ENCODE data around the gene KIDINS220. TPM values are rescaled to one million over a fixed set of nuclear protein-coding genes. Genes with fewer than 3 reads are reported as not detected.

KIDINS220 gene
- total and polyA plus RNA-seq, 9 of the 15 experiments (the other 6 are each of a cell fraction or from before 2014, with no cell fraction given) = 15.2 to 48.0 (median 34.4) TPM

DNA sequence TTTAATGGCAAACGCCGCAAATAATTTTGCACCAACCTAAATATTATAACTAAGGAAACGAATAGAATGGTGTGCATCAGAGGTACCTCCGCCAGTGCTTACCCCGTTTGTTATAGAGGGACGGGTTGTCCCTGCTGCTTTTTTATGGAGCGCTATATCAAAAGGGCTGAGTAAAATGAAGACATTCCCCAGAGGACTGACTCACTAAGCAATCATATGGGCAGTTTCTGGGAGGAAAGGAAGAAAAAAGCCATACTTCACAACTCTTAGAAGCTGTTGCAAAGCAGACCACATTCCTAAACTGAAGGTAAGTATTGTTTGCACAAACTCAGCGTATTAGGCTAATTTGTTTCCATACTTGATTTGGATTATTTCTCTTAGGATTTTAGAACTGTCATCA is 142.7 kb downstream of the KIDINS220 start:
- no TSS peak for BruUV-seq (replicated peaks)
- TF ChIP-seq FOS (IDR thresholded peaks at IDR 0.05; ENCODE audit: extremely low read depth, insufficient read length) (no peak), CEBPG (CRISPR knock-in tag; IDR thresholded peaks at IDR 0.05) (no peak), CEBPG (tag; conservative IDR thresholded peaks at IDR 0.05 in 1 of 2, IDR thresholded peaks at IDR 0.05 in 1 of 2) (no peak), SAFB (IDR thresholded peaks at IDR 0.05; ENCODE audit: borderline replicate concordance, low read depth, low read length) (no peak), ZNF253 (CRISPR knock-in tag; conservative IDR thresholded peaks at IDR 0.05) (no peak), TEAD2 (tag; IDR thresholded peaks at IDR 0.05) (no peak), ZZZ3 (IDR thresholded peaks at IDR 0.05) (no peak), HNRNPL (IDR thresholded peaks at IDR 0.05; ENCODE audit: low read depth, low read length) (no peak)
- TF ChIP-seq, protein P1, sequence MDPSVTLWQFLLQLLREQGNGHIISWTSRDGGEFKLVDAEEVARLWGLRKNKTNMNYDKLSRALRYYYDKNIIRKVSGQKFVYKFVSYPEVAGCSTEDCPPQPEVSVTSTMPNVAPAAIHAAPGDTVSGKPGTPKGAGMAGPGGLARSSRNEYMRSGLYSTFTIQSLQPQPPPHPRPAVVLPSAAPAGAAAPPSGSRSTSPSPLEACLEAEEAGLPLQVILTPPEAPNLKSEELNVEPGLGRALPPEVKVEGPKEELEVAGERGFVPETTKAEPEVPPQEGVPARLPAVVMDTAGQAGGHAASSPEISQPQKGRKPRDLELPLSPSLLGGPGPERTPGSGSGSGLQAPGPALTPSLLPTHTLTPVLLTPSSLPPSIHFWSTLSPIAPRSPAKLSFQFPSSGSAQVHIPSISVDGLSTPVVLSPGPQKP (CRISPR knock-in tag; IDR thresholded peaks at IDR 0.05) = no peak
- TF ChIP-seq, protein P2, sequence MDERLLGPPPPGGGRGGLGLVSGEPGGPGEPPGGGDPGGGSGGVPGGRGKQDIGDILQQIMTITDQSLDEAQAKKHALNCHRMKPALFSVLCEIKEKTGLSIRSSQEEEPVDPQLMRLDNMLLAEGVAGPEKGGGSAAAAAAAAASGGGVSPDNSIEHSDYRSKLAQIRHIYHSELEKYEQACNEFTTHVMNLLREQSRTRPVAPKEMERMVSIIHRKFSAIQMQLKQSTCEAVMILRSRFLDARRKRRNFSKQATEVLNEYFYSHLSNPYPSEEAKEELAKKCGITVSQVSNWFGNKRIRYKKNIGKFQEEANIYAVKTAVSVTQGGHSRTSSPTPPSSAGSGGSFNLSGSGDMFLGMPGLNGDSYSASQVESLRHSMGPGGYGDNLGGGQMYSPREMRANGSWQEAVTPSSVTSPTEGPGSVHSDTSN (CRISPR knock-in tag; IDR thresholded peaks at IDR 0.05; ENCODE audit: low read depth) = no peak
- TF ChIP-seq, protein P2 (tag; conservative IDR thresholded peaks at IDR 0.05; ENCODE audit: low read depth) = no peak
- WGBS (ENCODE audit: insufficient coverage, low coverage, missing lambda C conversion rate) = 82% methylated on average over 8 of the region's 8 CpGs
- no peak overlapping the region for H3K27ac ChIP-seq (ENCODE audit: extremely low read depth, low read depth, low read length)
- no peak overlapping the region for H3K9ac ChIP-seq (ENCODE audit: insufficient read depth in 1 of 2, low read depth in 2 of 2, low read length in 2 of 2)
- H3K9me1 ChIP-seq (ENCODE audit: control insufficient read depth, insufficient read depth, low read length) = no peaks in the 10 kb centered on the region
- CTCF ChIA-PET (ENCODE audit: low intra/inter-chr PET ratio) = no interaction called here
- no peaks in the 10 kb centered on the region for H4K20me1 ChIP-seq (replicated peaks; ENCODE audit: control insufficient read depth, insufficient read depth, low read length)
- H3K79me2 ChIP-seq (ENCODE audit: control insufficient read depth, insufficient read depth, low read length) = no peaks in the 10 kb centered on the region
- no peak for DNase-seq (ENCODE audit: extremely low read depth in 1 of 4, low spot score in 3 of 4)
- intact Hi-C loops (cut with micrococcal nuclease) (loop anchor here (5.0 kb wide), 2 partner anchors 293 to 443 kb away; no protein-coding TSS in a partner anchor), in situ Hi-C loops (cut with MboI) (loop anchor here (25.0 kb wide), 2 partner anchors 682 to 1607 kb away; no protein-coding TSS in a partner anchor)
- no peak for ATAC-seq
- FAIRE-seq = no peak
- H3K27me3 ChIP-seq (ENCODE audit: control insufficient read depth in 2 of 2, insufficient read depth in 2 of 2, low read length in 2 of 2) = no peaks in the 10 kb centered on the region
- H3K36me3 ChIP-seq (ENCODE audit: control insufficient read depth, insufficient read depth, low read length) = no peaks in the 10 kb centered on the region
- H3K4me1 ChIP-seq (replicated peaks in 1 of 2; ENCODE audit: control insufficient read depth in 2 of 2, insufficient read depth in 2 of 2, low read length in 2 of 2) = peaks cover 10 to 17% of the 10 kb centered on the region in 2 experiments; a peak in 4 of 5 replicates
- H3K4me3 ChIP-seq = no peak overlapping the region
- H3K9me3 ChIP-seq (replicated peaks; ENCODE audit: control insufficient read depth, insufficient read depth, low read depth, low read length) = no peaks in the 10 kb centered on the region
- H3K4me2 ChIP-seq (ENCODE audit: insufficient read depth, low read length) = no peak overlapping the region
- POLR2A ChIA-PET = no interaction called here
- H2AFZ ChIP-seq (ENCODE audit: low read depth, low read length) = no peak overlapping the region

Data from K562 (cell line).